Activated CD8-positive, alpha-beta memory T cell treated with anti-CD3 and anti-CD28 coated beads, Interleukin-2, amount 50 U/mL, for 48 hours (primary cell): Measurements from ENCODE around the gene SDC1.

Experiments used
- DNase-seq: peaks from one replicate; pipeline ENCODE4 v3.0.0-alpha.2; 2020

The SDC1 gene

GRCh38 chr2:20212871-20213503, 11.9 kb downstream of the SDC1 start:
- DNase-seq, result no peak

DNA sequence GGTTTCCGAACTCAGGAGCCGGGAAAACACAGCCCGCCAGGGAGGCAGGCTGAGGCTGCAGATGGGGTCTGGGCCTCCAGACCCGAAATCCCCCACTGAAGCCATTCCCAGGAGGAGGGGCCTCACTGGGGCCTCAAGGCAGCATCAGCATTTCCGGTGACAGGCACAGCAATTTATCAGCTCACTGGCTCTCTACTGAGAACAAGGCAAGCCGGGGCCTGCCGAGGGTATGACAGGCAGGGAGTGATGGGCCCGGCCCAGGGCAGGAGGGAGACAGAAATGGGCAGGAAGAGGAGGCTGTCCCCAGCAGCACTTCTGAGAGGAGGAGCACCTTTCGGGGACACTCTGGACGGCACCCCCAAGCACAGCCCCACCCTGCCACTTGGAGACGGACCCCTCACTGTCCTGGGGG, 12.5 kb downstream of the SDC1 start:
- DNase-seq, result no peak

DNA sequence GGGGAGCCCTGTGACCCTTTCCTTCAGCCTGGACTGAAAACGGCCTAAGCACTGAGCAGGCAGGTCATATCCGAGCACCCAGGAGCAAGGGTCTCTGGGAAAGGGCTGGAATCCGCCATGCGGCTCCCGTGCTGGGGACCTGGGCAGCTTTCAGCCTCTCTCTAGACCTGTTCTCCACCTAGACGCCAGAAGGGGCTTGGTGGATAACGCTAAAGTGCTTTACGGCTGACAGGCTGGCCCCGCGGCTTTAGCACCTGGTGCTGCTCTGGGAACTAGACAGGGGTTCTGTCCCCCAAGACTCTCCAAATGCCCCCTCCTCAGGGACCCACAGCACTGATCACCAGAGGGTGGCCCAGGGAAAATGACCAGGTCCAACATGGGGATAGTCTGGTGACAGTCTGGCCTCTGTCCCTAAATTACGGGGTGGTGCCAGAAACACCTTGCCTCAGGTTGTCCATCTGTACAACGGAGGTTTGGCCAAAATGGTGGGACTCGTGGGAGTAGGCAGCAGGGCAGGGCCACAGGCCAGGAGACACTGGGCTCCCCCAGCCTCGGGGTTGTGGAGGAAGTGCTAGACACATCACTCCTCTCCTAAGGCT, 13.0 kb downstream of the SDC1 start:
- no peak for DNase-seq

GRCh38 chr2:20211420-20211819, 13.5 kb downstream of the SDC1 start:
- no peak for DNase-seq

DNA sequence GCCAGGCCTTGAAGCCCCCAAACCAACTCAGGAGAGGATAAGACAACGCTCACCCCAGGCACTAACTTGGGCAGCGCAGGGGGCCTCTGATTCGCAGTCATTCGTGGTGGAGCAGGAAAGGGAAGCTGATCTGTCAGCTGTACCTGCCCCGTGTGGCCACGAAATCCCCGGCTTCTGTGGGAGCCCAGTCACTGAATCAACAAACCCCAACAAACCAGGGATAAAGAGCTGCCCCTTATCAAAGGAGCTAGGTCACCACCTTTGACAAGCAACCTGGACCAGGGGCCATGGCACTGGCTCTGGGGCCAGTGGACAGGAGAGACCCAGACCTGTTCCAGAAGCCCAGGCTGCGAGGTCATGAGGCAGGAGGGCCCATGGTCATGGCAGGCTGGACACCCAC, 14.5 kb downstream of the SDC1 start:
- DNase-seq, result no peak

GRCh38 chr2:20209373-20210109, 15.4 kb downstream of the SDC1 start:
- DNase-seq, result no peak

DNA sequence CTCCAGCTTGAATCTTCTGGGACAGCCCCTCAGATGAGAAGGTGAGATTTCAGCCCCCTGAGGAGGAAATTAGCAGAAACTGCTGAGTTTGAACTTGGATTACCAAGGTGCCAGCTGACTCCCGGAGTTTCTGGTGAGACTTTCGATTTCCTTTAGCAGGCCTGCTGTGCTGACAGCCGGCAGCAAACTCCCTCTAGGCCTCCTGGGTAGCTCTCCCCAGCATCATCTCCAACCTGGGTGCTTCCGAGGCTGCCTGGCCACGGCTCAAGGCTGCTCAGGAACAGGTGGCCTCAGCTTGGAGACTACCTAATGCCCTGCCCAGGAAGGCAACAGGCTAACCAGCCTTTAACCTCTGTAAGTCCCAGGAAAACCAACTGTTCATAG, 16.5 kb downstream of the SDC1 start:
- DNase-seq, result no peak

GRCh38 chr2:20207051-20207450, 17.9 kb downstream of the SDC1 start:
- DNase-seq, result no peak

- no peak for DNase-seq
These were observed 18.9 kb downstream of the SDC1 start for GRCh38 chr2:20205915-20206524.

DNA sequence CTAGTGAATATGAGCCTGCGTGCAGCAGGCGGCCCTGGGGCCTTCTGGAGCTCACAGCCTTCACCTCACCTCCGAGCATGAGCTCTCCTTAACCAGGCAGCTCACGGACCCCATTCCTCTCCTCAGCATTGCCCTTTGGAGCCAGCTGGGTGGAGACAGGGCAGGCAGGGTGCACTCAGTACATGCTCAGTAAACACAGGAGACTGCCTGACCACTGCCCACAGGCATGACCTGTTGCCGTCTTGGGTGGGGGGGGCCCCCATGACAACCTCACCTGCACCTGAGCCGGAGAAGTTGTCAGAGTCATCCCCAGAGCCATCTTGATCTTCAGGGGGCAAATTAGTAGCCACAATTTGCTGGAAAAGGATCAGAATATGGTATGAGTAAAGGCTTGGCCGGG, 19.9 kb downstream of the SDC1 start:
- DNase-seq, result no peak

DNA sequence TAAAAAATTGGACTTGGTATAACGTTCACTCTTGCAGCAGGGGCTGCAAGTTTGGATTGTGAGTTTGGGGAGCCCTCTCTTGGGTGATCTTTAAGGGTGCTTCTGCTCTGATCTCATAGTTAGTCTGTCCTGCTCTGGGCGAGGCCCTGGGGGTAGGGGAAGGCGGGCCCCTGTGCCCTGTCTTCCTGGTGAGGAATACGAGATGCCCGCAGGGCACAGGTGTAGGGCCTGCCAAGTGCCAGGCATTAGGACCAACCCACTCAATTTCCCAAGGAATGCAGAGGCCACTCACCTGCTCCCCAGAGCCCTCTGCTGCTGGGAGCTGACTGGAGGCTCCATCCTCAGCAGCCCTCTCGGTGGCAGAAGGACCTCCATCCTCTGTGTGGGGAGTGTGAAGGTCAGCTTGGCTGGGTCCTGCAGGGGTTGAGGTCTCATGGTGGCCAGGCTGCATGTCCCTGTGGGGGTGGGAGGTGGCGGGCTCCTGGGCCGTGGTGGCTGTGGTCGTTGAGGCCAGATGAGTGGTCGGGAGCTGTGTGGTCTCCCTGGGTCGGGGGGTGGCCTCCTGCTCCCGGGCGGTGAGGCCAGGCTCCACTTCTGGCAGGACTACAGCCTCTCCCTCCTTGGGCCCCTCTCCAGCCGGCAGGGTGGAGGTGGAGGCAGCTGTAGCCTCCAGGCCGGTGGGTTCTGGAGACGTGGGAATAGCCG, 21.3 kb downstream of the SDC1 start:
- DNase-seq, result no peak

GRCh38 chr2:20203072-20203471, 21.9 kb downstream of the SDC1 start:
- DNase-seq, result no peak

- DNase-seq, result no peak
These were observed 23.3 kb downstream of the SDC1 start for GRCh38 chr2:20201671-20202070.

DNA sequence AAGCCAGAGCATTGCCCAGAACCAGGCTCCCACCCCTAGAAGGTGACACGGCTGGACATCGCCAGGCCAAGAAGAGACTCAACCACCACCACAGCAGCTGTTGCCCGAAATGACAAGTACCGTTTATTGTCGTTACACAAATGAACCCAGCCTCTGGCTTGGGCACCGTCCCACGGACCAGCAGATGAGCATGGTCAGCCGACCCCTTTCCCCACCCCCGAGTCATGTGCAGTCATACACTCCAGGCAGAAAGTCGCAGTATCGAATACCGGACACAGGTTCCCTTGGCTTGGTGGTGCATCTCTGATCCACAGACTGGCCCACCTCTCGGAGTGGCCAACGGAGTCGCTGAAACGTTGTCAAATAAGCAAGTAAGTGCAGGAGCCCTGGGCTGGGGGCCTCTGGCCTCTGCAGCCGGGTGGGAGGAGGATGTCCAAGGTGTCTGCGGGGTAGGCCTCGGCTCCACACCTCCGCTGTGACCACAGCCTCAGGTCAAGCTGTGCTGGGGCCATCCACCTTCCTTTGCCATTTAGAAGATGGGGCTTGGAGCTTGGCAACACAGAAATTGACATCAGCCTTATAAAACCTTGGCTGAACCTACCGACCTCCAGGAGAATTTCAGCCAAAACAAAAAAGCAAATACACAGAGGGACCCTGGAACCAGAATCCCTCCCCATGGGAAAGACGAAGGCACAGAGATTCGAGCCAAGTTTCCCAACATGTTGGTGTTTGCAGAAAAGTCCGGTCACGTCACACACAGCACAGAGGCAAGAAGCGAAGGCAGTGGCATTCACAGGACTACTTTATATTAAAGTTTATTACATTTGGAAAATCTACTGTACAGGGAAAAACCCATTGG, 24.0 kb downstream of the SDC1 start:
- no peak for DNase-seq

- no peak for DNase-seq
These were observed 25.2 kb downstream of the SDC1 start for GRCh38 chr2:20199633-20200270.

DNA sequence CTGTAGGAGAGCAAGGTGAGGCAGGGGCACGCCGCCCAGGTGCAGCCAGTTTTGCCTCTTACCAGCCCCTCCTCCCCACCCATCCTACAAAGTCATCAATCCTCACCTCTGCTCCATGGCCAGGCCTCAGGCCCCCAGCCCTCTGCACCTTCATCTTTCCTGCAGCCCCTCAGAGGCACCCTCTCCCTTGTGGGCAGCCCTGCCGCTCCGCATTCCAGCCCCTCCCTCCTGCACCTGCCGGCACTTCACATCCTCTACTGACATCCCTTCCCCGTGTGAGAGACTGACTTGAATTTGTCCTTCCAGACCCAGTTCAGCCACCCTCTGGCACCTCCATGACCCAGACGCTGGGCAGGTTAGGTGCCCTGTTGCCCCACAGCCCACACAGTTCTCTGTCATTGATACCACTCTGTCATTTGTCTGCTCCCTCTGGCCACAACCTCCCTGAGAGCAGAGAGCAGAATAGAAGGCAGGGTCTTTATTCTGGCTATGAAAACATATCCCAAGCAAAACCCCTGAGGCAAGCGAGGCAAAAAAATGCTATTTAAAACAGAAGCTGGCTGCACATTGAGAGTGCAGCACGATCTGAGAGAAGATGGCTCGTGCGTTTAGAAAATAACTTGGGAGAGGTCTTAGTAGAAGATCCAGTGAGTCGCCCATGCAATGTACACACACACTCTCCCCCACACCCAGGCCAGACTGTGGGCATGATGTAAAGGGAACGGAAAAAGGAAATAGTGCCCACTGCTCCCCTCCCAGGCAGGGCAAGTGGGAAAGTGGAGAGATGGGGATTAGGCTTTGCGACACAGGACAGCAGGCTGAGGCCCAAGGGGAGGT, 25.9 kb downstream of the SDC1 start:
- no peak for DNase-seq

DNA sequence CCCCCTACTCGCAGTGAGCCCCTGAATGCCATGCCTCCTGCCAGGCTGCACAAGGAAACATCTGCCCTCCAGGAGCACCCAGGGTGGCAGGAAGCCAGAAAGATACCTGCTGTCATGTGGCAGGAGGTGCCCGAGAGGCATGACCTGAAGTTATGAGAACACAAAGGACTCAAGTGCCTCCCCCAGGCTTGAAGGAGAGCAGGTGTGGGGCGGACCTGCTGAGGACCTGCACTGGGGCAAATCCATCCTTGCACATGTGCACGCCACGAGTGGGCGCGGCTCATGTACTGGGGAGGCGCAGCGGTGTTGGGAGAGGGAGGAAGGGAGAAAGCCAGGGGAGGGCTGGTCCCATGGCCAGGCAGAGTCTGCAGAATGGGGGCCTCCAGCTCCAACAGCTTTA, 26.9 kb downstream of the SDC1 start:
- DNase-seq, result no peak

- no peak for DNase-seq
These were observed 27.7 kb downstream of the SDC1 start for GRCh38 chr2:20197192-20197591.

DNA sequence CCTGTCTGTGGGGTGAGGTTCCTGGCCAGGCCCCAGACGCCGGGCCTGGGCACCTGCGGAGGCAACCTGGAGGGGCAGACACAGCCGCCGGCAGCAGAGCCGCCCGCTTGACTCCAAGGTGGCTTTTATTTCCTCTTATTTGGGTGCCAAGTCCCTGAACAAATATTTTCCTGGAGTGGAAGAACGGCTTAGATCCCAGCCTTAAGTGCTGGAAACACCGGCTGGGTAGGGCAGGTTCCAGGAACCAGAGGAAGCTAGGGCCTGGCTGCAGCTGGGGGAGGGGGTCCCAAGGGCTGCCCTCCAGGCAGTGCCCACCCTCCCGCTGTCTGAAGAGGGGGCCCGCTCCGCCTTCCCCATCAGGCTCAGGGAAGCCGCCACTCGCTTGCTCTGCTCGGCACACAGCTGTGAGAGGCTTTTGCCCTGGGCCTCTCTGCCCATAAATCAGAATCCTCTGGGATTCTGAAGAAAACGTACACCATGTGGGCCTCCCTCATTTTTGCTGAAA, 28.2 kb downstream of the SDC1 start:
- DNase-seq, result no peak

DNA sequence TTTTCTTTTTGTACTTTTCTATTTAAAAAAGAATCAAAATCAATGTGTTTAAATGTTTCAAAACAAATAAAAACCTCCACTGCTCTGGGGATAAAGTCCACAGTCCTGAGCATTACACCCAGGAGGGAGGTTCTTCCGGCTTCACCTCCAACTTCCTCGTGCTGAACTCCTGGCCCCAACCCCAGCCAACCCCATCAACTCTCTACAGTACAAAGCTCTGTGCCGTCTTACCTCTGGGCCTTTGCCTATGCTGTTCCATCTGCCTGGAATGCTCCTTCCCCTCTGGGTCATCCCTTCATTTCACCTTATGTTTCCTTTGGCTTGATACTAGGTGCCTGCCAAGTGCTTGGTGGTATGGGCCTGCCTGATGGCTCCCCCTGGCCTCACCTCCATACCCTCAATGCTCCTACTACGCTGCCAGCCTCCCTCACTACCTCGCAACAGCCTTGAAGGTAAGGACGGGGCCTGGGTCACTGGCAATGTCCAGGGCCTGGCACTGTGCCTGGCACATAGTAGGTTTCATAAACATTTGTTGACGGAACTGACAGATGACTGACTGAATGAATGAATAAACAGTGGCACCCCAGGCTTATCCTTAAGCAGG, 28.8 kb downstream of the SDC1 start:
- no peak for DNase-seq
